Heart right ventricle (tissue), 16 donors: ENCODE results near the gene HIGD2A. TPM values are rescaled to one million over a fixed set of nuclear protein-coding genes. Genes with fewer than 3 reads are reported as not detected.

Source experiments
- ATAC-seq, 8 donors: fragments of 200-7000 bp; cut with Tn5 transposase; one replicate each; pipeline ENCODE4 v1.9.1; 2020; ENCODE audit warnings: mild to moderate bottlenecking in 8 of 8, moderate library complexity in 8 of 8, moderate number of reproducible peaks in 1 of 8
- DNase-seq, 2 donors: peaks; one replicate each; pipeline ENCODE4 v3.0.0-alpha.2; 2020
- H3K27ac ChIP-seq, 10 donors: fragments of 200-600 bp; sonication (generic) in 2 of 10; one replicate each; pipeline versions ENCODE4 v1.5.0 to v1.8.0; 2020 to 2022; ENCODE audit warnings: mild to moderate bottlenecking in 3 of 10
- H3K27me3 ChIP-seq, 7 donors: fragments of 200-600 bp; one replicate each; pipeline ENCODE4 v1.8.0; 2021 to 2022; ENCODE audit warnings: mild to moderate bottlenecking in 2 of 7
- H3K36me3 ChIP-seq, 9 donors: fragments of 200-600 bp; sonication (generic) in 1 of 9; one replicate each; pipeline versions ENCODE4 v1.5.0 to v1.8.0; 2020 to 2022; ENCODE audit warnings: mild to moderate bottlenecking in 2 of 9
- H3K4me1 ChIP-seq, 9 donors: fragments of 200-600 bp; sonication (generic) in 1 of 9; one replicate each; pipeline versions ENCODE4 v1.5.0 to v1.8.0; 2020 to 2022; ENCODE audit warnings: mild to moderate bottlenecking in 4 of 9
- H3K4me3 ChIP-seq, 10 donors: fragments of 200-600 bp; sonication (generic) in 2 of 10; one replicate each; pipeline versions ENCODE4 v1.5.0 to v1.8.0; 2020 to 2022; ENCODE audit warnings: mild to moderate bottlenecking in 7 of 10, moderate library complexity in 2 of 10
- H3K9me3 ChIP-seq, 11 donors: fragments of 200-600 bp in 10 of 11; sonication (generic) in 2 of 11; one replicate each; pipeline versions ENCODE4 v1.5.0 to v1.8.0; 2013 to 2022; ENCODE audit warnings: mild to moderate bottlenecking in 2 of 11, control low read depth in 1 of 11, moderate library complexity in 1 of 11
- WGBS, 2 donors: extraction: QIAGEN DNeasy Blood & Tissue Kit; methylation state at CpG; one replicate each; pipeline ENCODE4 v1.1.7; 2013; ENCODE audit warnings: inconsistent platforms in 1 of 2; 5-methylcytosine and 5-hydroxymethylcytosine counted together
- intact Hi-C, 10 donors: fragments of 100-400 bp; cut with DNase I; formaldehyde crosslinking; loops; one replicate each; pipeline versions ENCODE4 v1.11.1 to v1.14.2; 2022
- microRNA-seq, 2 donors: library from miRNA; unstranded; fragments of <30 nt; microRNA quantifications; one replicate each; pipeline ENCODE4 v1.2.0, GENCODE V29; 2021
- polyA plus RNA-seq, 2 donors: library from polyadenylated mRNA; stranded (reverse); fragments of 200-250 nt; gene quantifications; one replicate each; pipeline ENCODE4 v1.2.3, GENCODE V29; 2013
- total RNA-seq, 10 donors: library from RNA; stranded (reverse); fragmentation: NEBNext Ultra II Directional in 3 of 10; extraction: Animal tissue kit (Norgen Biotek cat#: 25700) in 3 of 10; gene quantifications; one replicate each; pipeline versions ENCODE4 v1.2.1 to v1.2.4, GENCODE V29; 2021 to 2023
- TF ChIP-seq, protein P1 (sequence below), 9 donors: fragments of 200-600 bp; sonication (generic) in 2 of 9; IDR thresholded peaks; one replicate each; pipeline versions ENCODE4 v1.5.0 to v1.8.0; 2021 to 2022; ENCODE audit warnings: antibody characterized with exemption in 9 of 9, mild to moderate bottlenecking in 5 of 9, moderate library complexity in 1 of 9
- donor health status: Arrhythmogenic right ventricular cardiomyopathy.
- donor health status: ischemic (EF 13 %, LVEDD 7.1; RV severe dilation, severe dysfunction).
- donor health status: healthy with polysubstance abuse.
- donor health status: DM: no; HTN: yes; CAD: no.
- donor health status: DM: no; HTN: no; CAD: no.
- donor health status: ischemic (EF 25% LVEDD 6.9; RV normal size, moderate dysfunction).
- donor health status: ischemic (EF 25% LVEDD 5.7; RV mildly dilated, moderate dysfunction).
- donor health status: healthy.
- donor health status: DM: yes; HTN: yes; CAD: no.
- donor health status: Ischemic cardiomyopathy.
- donor health status: ischemic (EF 35%, LVEDD 5.7; RV mildly dilated, moderate dysfunction).
- donor health status: nonischemic (EF 11% LVEDD 7.7; RV severe dilation, severe dysfunction).
- donor health status: DM: yes; HTN: yes; CAD: no.
- donor health status: PGD.
- donor health status: ischemic (EF 29% LVEDD 5.4; RV normal size, mild dysfunction).
- donor health status: nonischemic (EF 23%, LVEDD 6.1; RV moderate dilation, normal function).

Gene HIGD2A
- total and polyA plus RNA-seq, 12 donors = 198 to 349 (median 233) TPM

DNA sequence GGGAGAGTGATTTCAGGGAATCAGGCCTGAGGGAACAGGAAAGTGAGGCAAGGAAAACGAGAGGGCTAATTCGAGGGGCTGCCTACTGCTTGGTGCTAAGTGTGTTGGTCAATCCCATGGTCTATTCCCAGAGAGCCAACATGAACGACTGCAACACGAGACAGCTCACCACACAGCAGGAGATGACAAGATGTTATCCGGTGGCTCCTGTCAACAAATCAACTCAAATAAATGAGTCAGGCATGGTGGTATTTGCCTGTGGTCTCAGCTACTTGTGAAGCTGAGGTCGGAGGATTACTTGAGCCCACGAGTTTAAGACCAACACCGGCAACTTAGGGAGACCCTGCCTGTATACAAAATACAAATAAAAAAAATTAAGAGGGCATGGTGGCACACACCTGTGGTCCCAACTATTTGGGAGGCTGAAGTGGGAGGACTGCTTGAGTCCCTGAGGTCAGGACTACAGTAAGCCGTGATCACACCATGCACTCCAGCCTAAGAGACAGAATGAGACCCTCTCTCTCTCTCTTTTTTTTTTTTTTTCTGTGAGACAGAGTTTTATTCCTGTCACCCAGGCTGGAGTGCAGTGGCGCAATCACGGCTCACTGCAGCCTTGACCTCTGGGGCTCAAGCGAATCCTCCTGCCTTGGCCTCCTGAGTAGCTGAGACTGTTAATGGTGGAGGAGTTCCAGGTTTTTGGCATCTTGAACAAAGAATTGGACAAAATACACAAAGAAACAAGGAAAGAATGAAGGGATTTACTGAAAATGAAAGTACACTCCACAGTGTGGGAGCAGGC lies 50.6 kb downstream of the HIGD2A start:
- ATAC-seq (no peak), DNase-seq (no peak)
- H3K9me3 ChIP-seq = no peaks in the 10 kb centered on the region
- H3K36me3 ChIP-seq = no peaks in the 10 kb centered on the region
- peaks cover 0 to 26% (median 0%) of the 10 kb centered on the region in 7 donors for H3K27me3 ChIP-seq
- no peak overlapping the region for H3K4me3 ChIP-seq
- intact Hi-C loops = no loop called here
- H3K27ac ChIP-seq = no peak overlapping the region
- H3K4me1 ChIP-seq = peaks cover 0 to 12% (median 0%) of the 10 kb centered on the region in 9 donors
- WGBS, 2 donors = 55 to 60% methylated on average over 12 of the region's 12 CpGs
- TF ChIP-seq, protein P1, sequence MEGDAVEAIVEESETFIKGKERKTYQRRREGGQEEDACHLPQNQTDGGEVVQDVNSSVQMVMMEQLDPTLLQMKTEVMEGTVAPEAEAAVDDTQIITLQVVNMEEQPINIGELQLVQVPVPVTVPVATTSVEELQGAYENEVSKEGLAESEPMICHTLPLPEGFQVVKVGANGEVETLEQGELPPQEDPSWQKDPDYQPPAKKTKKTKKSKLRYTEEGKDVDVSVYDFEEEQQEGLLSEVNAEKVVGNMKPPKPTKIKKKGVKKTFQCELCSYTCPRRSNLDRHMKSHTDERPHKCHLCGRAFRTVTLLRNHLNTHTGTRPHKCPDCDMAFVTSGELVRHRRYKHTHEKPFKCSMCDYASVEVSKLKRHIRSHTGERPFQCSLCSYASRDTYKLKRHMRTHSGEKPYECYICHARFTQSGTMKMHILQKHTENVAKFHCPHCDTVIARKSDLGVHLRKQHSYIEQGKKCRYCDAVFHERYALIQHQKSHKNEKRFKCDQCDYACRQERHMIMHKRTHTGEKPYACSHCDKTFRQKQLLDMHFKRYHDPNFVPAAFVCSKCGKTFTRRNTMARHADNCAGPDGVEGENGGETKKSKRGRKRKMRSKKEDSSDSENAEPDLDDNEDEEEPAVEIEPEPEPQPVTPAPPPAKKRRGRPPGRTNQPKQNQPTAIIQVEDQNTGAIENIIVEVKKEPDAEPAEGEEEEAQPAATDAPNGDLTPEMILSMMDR (IDR thresholded peaks at IDR 0.05) = no peak

Small RNAs within 50 kb of the gene (microRNA-seq; reads per million reads assigned to microRNA genes)
- 7.2 to 16.8 reads per million in 2 donors for gene MIR1271

Other genes starting within 250 kb of the HIGD2A start
- gene SIMC1, start 150.3 kb upstream of the HIGD2A start, total RNA-seq = 1 to 10 TPM; 3.6 to 7.7 (median 5.2) TPM
- 1 to 10 TPM; 1.9 to 3.7 TPM for gene SIMC1, start 150.3 kb upstream of the HIGD2A start, polyA plus RNA-seq
- 100 to 1,000 TPM in 4 of 10 donors, 10 to 100 TPM in 6; 74.9 to 121 (median 91.9) TPM for gene KIAA1191, start 27.0 kb upstream of the HIGD2A start, total RNA-seq
- 10 to 100 TPM; 38.8 to 45.1 TPM for gene KIAA1191, start 27.0 kb upstream of the HIGD2A start, polyA plus RNA-seq
- 1 to 10 TPM; 2.7 to 9.2 (median 6.7) TPM for gene ARL10, start 23.3 kb upstream of the HIGD2A start, total RNA-seq
- gene ARL10, start 23.3 kb upstream of the HIGD2A start, polyA plus RNA-seq = 10 to 100 TPM in 1 of 2 donors, 1 to 10 TPM in 1; 1.5 to 12.3 TPM
- 10 to 100 TPM; 11.3 to 25.9 (median 18.5) TPM for gene NOP16, start 153 bp upstream of the HIGD2A start, total RNA-seq
- 10 to 100 TPM; 59.0 to 84.0 TPM for gene NOP16, start 153 bp upstream of the HIGD2A start, polyA plus RNA-seq
- gene CLTB, start 27.8 kb downstream of the HIGD2A start, total RNA-seq = 100 to 1,000 TPM; 192 to 246 (median 214) TPM
- 100 to 1,000 TPM; 546 to 569 TPM for gene CLTB, start 27.8 kb downstream of the HIGD2A start, polyA plus RNA-seq
- 10 to 100 TPM; 12.8 to 19.9 (median 14.9) TPM for gene FAF2, start 59.6 kb downstream of the HIGD2A start, total RNA-seq
- 10 to 100 TPM; 10.1 to 10.4 TPM for gene FAF2, start 59.6 kb downstream of the HIGD2A start, polyA plus RNA-seq
- gene RNF44, start 148.7 kb downstream of the HIGD2A start, total RNA-seq = 10 to 100 TPM; 18.1 to 31.1 (median 21.5) TPM
- 10 to 100 TPM in 1 of 2 donors, 1 to 10 TPM in 1; 7.9 to 21.9 TPM for gene RNF44, start 148.7 kb downstream of the HIGD2A start, polyA plus RNA-seq
- gene CDHR2, start 160.6 kb downstream of the HIGD2A start, total RNA-seq = under 1 TPM in 2 of 10 donors, not detected in 8; 0.19 to 0.22 TPM
- gene CDHR2, start 160.6 kb downstream of the HIGD2A start, polyA plus RNA-seq = under 1 TPM in 1 of 2 donors, not detected in 1; 0.03 TPM
- 1 to 10 TPM in 1 of 10 donors, under 1 TPM in 9; 0.06 to 1.0 (median 0.38) TPM for gene GPRIN1, start 221.4 kb downstream of the HIGD2A start, total RNA-seq
- gene GPRIN1, start 221.4 kb downstream of the HIGD2A start, polyA plus RNA-seq = under 1 TPM; 0.22 to 0.26 TPM
- under 1 TPM in 2 of 10 donors, not detected in 8; 0.35 to 0.39 TPM for gene SNCB, start 241.8 kb downstream of the HIGD2A start, total RNA-seq
- not detected for gene SNCB, start 241.8 kb downstream of the HIGD2A start, polyA plus RNA-seq
- gene EIF4E1B, start 241.9 kb downstream of the HIGD2A start, total RNA-seq = not detected
- not detected for gene EIF4E1B, start 241.9 kb downstream of the HIGD2A start, polyA plus RNA-seq